GM19240 (cell line): ENCODE measurements around the gene NAA38.
A peak's percentile ranks its signal among the peaks of the same experiment; 100 is the strongest.

Source experiments
- DNase-seq: peaks from one replicate; pipeline ENCODE4 v3.0.0; 2011; ENCODE audit warnings: low spot score; ENCODE audit not compliant: insufficient read length

The NAA38 gene

GRCh38 chr17:7841396-7841914, 15.9 kb downstream of the NAA38 start:
- DNase-seq: no peak

GRCh38 chr17:7840875-7841274, 16.5 kb downstream of the NAA38 start:
- DNase-seq: no peak

GRCh38 chr17:7840441-7840840, 16.9 kb downstream of the NAA38 start:
- DNase-seq: no peak

- no peak for DNase-seq
Measured at GRCh38 chr17:7839876-7840261, 17.5 kb downstream of the NAA38 start.

- no peak for DNase-seq
Measured at GRCh38 chr17:7839190-7839875, 18.0 kb downstream of the NAA38 start.

- DNase-seq: no peak
Measured at GRCh38 chr17:7838090-7839075, 19.0 kb downstream of the NAA38 start.

- no peak for DNase-seq
Measured at GRCh38 chr17:7837408-7838088, 19.8 kb downstream of the NAA38 start.

- no peak for DNase-seq
Measured at GRCh38 chr17:7836596-7837407, 20.6 kb downstream of the NAA38 start.

- DNase-seq: no peak
Measured at GRCh38 chr17:7835814-7836595, 21.4 kb downstream of the NAA38 start.

- DNase-seq: no peak
Measured at GRCh38 chr17:7834957-7835813, 22.2 kb downstream of the NAA38 start.

GRCh38 chr17:7834542-7834956, 22.8 kb downstream of the NAA38 start:
- no peak for DNase-seq

GRCh38 chr17:7833795-7834541, 23.4 kb downstream of the NAA38 start, which contains the start of gene KDM6B:
Gene KDM6B, plus strand, starts transcription at chr17:7834217. Its CDS starts 11,338 bp downstream, at chr17:7845555.
- peak; percentile 86 for DNase-seq

- no peak for DNase-seq
Measured at GRCh38 chr17:7833011-7833794, 24.2 kb downstream of the NAA38 start.

- DNase-seq: no peak
Measured at GRCh38 chr17:7832431-7832830, 24.9 kb downstream of the NAA38 start.

GRCh38 chr17:7831233-7831632, 26.1 kb downstream of the NAA38 start:
- DNase-seq: no peak

- DNase-seq: no peak
Measured at GRCh38 chr17:7830616-7831015, 26.7 kb downstream of the NAA38 start.

- no peak for DNase-seq
Measured at GRCh38 chr17:7825206-7825990, 32.0 kb downstream of the NAA38 start.
